SK-N-SH treated with all-trans-retinoic acid at 6 μM for 48 hours (cell line): Measurements from ENCODE around the gene PBX1.

ENCODE experiments used
- ATAC-seq: fragments of 200-7000 bp; cut with Tn5 transposase; 3 replicates; pipeline ENCODE4 v1.9.1; 2020; ENCODE audit warnings: mild to moderate bottlenecking, moderate library complexity
- ARNTL ChIP-seq: fragments of 450-650 bp; formaldehyde crosslinking; IDR thresholded peaks from 2 replicates; pipeline ENCODE4 v1.5.0; 2020; ENCODE audit warnings: low read depth, mild to moderate bottlenecking, moderate library complexity, borderline replicate concordance
- BACH2 ChIP-seq: fragments of 250-450 bp; sonication (Bioruptor Pico); IDR thresholded peaks from 2 replicates; pipeline ENCODE4 v1.9.0; 2021; ENCODE audit warnings: mild to moderate bottlenecking, borderline replicate concordance
- CREB5 ChIP-seq: fragments of 250-450 bp; sonication (Bioruptor Pico); IDR thresholded peaks from 2 replicates; pipeline ENCODE4 v1.5.1; 2020; ENCODE audit warnings: low read depth, mild to moderate bottlenecking, moderate library complexity
- CSRNP3 ChIP-seq: fragments of 250-450 bp; sonication (Bioruptor Pico); IDR thresholded peaks from 2 replicates; pipeline ENCODE4 v1.5.1; 2021; ENCODE audit warnings: mild to moderate bottlenecking, moderate library complexity
- ESRRG ChIP-seq: fragments of 250-450 bp; sonication (Bioruptor Pico); IDR thresholded peaks from 2 replicates; pipeline ENCODE4 v1.6.1; 2021; ENCODE audit warnings: mild to moderate bottlenecking
- GLIS3 ChIP-seq: fragments of 250-450 bp; sonication (Bioruptor Pico); IDR thresholded peaks from 2 replicates; pipeline ENCODE4 v1.5.0; 2020; ENCODE audit warnings: mild to moderate bottlenecking, moderate library complexity
- ISL1 ChIP-seq: fragments of 250-450 bp; sonication (Bioruptor Pico); IDR thresholded peaks from 2 replicates; pipeline ENCODE4 v2.1.2; 2022; ENCODE audit warnings: mild to moderate bottlenecking, moderate library complexity
- OSR1 ChIP-seq: fragments of 250-450 bp; sonication (Bioruptor Pico); IDR thresholded peaks from 2 replicates; pipeline ENCODE4 v1.8.0; 2022; ENCODE audit warnings: moderate library complexity, mild to moderate bottlenecking, inconsistent platforms
- PATZ1 ChIP-seq: fragments of 250-450 bp; sonication (Bioruptor Pico); IDR thresholded peaks from 2 replicates; pipeline ENCODE4 v1.8.0; 2020; ENCODE audit warnings: mild to moderate bottlenecking, moderate library complexity, borderline replicate concordance
- POU6F1 ChIP-seq: fragments of 250-450 bp; sonication (Bioruptor Pico); IDR thresholded peaks from 2 replicates; pipeline ENCODE4 v1.8.0; 2021; ENCODE audit warnings: low read depth, mild to moderate bottlenecking, moderate library complexity, borderline replicate concordance
- PPARA ChIP-seq: fragments of 250-450 bp; sonication (Bioruptor Pico); IDR thresholded peaks from 2 replicates; pipeline ENCODE4 v1.5.0; 2020; ENCODE audit warnings: mild to moderate bottlenecking, borderline replicate concordance
- SNAI2 ChIP-seq: fragments of 250-450 bp; sonication (Bioruptor Pico); IDR thresholded peaks from 2 replicates; pipeline ENCODE4 v1.5.0; 2020; ENCODE audit warnings: mild to moderate bottlenecking, moderate library complexity
- TCF4 ChIP-seq: fragments of 250-450 bp; sonication (Bioruptor Pico); IDR thresholded peaks from 2 replicates; pipeline ENCODE4 v1.8.0; 2021; ENCODE audit warnings: mild to moderate bottlenecking, moderate library complexity, borderline replicate concordance
- ZC3H10 ChIP-seq: fragments of 250-450 bp; sonication (Bioruptor Pico); IDR thresholded peaks from 2 replicates; pipeline ENCODE4 v1.5.1; 2021; ENCODE audit warnings: mild to moderate bottlenecking, moderate library complexity
- ZFP3 ChIP-seq: fragments of 250-450 bp; sonication (Bioruptor Pico); IDR thresholded peaks from 2 replicates; pipeline ENCODE4 v1.5.0; 2020; ENCODE audit warnings: mild to moderate bottlenecking, moderate library complexity
- ZFP30 ChIP-seq: fragments of 450-650 bp; formaldehyde crosslinking; IDR thresholded peaks from 2 replicates; pipeline ENCODE4 v1.5.0; 2022; ENCODE audit warnings: mild to moderate bottlenecking, moderate library complexity
- ZNF565 ChIP-seq: fragments of 450-650 bp; formaldehyde crosslinking; conservative IDR thresholded peaks from 2 replicates; pipeline ENCODE4 v1.5.0; 2020; ENCODE audit warnings: low read depth, mild to moderate bottlenecking, moderate library complexity
- ZNF70 ChIP-seq: fragments of 450-650 bp; formaldehyde crosslinking; IDR thresholded peaks from 2 replicates; pipeline ENCODE4 v1.5.0; 2020; ENCODE audit warnings: mild to moderate bottlenecking, moderate library complexity
- ZNF8 ChIP-seq: fragments of 450-650 bp; formaldehyde crosslinking; IDR thresholded peaks from 2 replicates; pipeline ENCODE4 v1.5.0; 2020; ENCODE audit warnings: mild to moderate bottlenecking, moderate library complexity

PBX1 gene

GRCh38 chr1:164863056-164863455, 304.1 kb downstream of the PBX1 start:
- TF ChIP-seq ZNF565, result no peak
- no peak for TF ChIP-seq BACH2 (CRISPR knock-in tag)
- TF ChIP-seq ARNTL (CRISPR knock-in tag), result no peak
- TF ChIP-seq GLIS3 (CRISPR knock-in tag), result no peak
- no peak for TF ChIP-seq OSR1
- TF ChIP-seq ZFP30 (CRISPR knock-in tag), result no peak
- TF ChIP-seq PPARA, result no peak
- TF ChIP-seq PATZ1, result no peak
- no peak for TF ChIP-seq CREB5 (CRISPR knock-in tag)
- ATAC-seq, result no peak

DNA sequence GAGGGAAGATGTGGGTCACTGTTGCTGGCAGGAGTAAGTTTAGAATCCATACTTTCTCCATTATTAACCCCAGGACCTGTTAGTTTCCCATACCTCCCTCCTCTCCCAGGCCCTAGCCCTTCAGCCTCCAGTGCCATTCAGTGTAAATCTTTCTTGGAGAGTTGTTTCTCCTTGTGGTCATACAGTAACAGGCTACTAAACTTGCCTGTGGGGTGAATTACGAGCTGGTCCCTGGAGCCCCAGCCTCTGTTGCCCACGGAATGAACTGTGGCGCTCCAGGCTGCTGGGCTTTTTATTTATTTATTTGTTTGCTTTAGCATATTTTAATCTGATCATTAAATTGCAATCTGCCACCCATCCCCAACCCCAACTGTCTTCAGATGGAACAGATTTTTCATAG, 305.2 kb downstream of the PBX1 start:
- no peak for TF ChIP-seq SNAI2
- no peak for TF ChIP-seq ZC3H10 (CRISPR knock-in tag)
- no peak for TF ChIP-seq ISL1 (CRISPR knock-in tag)
- TF ChIP-seq ZNF8, result no peak
- no peak for TF ChIP-seq ESRRG
- no peak for ATAC-seq

DNA sequence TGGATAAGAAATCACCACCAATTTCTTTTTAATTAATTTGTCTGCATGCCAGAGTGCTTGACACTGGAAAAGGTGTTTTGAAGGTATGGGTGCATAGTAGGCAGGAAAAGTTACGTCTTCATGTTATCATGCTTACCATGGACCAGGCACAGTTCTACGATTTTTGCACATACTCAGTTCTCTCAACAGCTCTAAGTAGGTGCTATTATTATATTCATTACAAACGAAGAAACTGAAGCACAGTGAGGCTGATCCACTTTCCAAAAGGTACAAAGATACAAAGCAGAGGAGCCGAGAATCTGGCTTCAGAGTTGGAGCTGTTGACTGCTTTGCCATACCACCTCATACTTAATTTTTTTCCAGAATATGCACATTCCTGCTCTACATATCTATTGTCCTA, 306.4 kb downstream of the PBX1 start:
- no peak for ATAC-seq
- TF ChIP-seq CREB5 (CRISPR knock-in tag), result no peak
- TF ChIP-seq POU6F1 (CRISPR knock-in tag), result no peak
- TF ChIP-seq SNAI2, result no peak
- no peak for TF ChIP-seq ZFP3
- no peak for TF ChIP-seq ESRRG
- TF ChIP-seq ISL1 (CRISPR knock-in tag), result no peak
- TF ChIP-seq GLIS3 (CRISPR knock-in tag), result no peak
- no peak for TF ChIP-seq TCF4 (CRISPR knock-in tag)
- TF ChIP-seq, all 23 proteins: peak for 0

GRCh38 chr1:164867590-164867989, 308.6 kb downstream of the PBX1 start:
- TF ChIP-seq PPARA, result no peak
- no peak for TF ChIP-seq OSR1
- TF ChIP-seq, all 23 proteins: peak for 0
- no peak for ATAC-seq

GRCh38 chr1:164868990-164869389, 310.0 kb downstream of the PBX1 start:
- no peak for ATAC-seq
- no peak for TF ChIP-seq ZC3H10 (CRISPR knock-in tag)
- no peak for TF ChIP-seq ESRRG
- TF ChIP-seq GLIS3 (CRISPR knock-in tag), result no peak
- no peak for TF ChIP-seq BACH2 (CRISPR knock-in tag)
- no peak for TF ChIP-seq ARNTL (CRISPR knock-in tag)
- TF ChIP-seq CSRNP3 (CRISPR knock-in tag), result no peak
- no peak for TF ChIP-seq ZNF70 (CRISPR knock-in tag)
- no peak for TF ChIP-seq PATZ1
